Cardiac ventricle fibroblast (primary cell): Measurements from ENCODE around the gene MYH2. TPM values are rescaled to one million over a fixed set of nuclear protein-coding genes. Genes with fewer than 3 reads are reported as not detected.

Experiments
- total RNA-seq: library from RNA; depleted of rRNA; stranded (reverse); fragments of >200 nt; gene quantifications from 2 replicates; pipeline ENCODE4 v1.2.3, GENCODE V29; 2015

The MYH2 gene
- not detected in 2 replicates for total RNA-seq

GRCh38 chr17:10549096-10549842 lies at the start of gene MYH2:
Gene MYH2 (minus strand): TSS chr17:10549658. CDS start chr17:10547920, 1,738 bp downstream.

DNA sequence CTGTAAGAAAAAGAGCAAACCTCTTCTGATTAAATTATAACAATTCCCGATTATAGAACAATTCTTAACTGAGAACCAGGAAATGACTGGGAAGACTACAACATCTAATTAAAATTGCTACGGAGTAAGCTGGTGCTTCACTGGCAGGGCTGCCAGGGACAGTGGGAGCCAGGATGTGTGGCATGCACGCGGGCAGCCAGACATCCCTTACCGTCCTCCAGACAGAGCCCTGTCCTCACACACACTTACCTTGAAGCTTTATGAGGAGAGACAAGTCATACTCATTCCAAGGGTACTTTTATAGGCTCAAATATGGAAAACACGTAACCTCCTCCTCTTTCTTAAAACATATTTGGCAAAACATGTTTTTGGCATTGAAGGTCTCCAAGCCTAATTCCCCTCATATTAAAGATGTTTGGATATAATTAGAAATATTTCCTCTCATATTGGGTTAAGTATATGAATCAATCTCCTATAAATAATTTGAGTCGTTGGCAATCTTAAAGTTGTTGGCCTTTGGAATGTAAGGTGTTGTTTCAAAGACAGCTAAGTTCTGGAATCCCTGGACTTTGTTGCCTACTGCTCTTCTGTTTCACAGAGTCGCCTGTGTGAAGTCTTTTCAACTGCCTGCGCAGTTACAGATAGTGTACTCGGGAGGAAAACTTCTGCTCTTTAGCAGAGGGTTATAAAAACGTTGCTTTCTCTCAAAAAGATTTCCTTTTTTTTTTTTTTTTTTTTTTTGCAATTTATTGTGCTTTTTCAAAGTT lies 31.0 kb downstream of the MYH2 start, which contains the start of gene MYH1:
Gene MYH1 (minus strand): TSS at position 272 of the 767 bp plus-strand sequence. CDS start 1,900 bp downstream, outside the sequence.

Other genes with a start within 250 kb of the MYH2 start
- not detected in 2 replicates for gene MYH13, start 176.7 kb downstream of the MYH2 start, total RNA-seq
- not detected in 2 replicates for gene MYH8, start 127.7 kb downstream of the MYH2 start, total RNA-seq
- not detected in 2 replicates for gene MYH4, start 80.1 kb downstream of the MYH2 start, total RNA-seq
- gene MYH1, start 31.1 kb downstream of the MYH2 start, total RNA-seq, result 0.05 TPM in 1 of 2 replicates, not detected in the other
- gene MYH3, start 107.7 kb upstream of the MYH2 start, total RNA-seq, result 0.24 and 4.0 TPM in 2 replicates
- gene SCO1, start 147.9 kb upstream of the MYH2 start, total RNA-seq, result 18.9 and 25.4 TPM in 2 replicates
- 6.3 and 11.3 TPM in 2 replicates for gene ADPRM, start 147.9 kb upstream of the MYH2 start, total RNA-seq
- gene TMEM220, start 180.4 kb upstream of the MYH2 start, total RNA-seq, result 3.4 and 6.9 TPM in 2 replicates